ENCODE results near the gene YWHAB. TPM values are rescaled to one million over a fixed set of nuclear protein-coding genes. Genes with fewer than 3 reads are reported as not detected.
A peak's percentile ranks its signal among the peaks of the same experiment; 100 is the strongest.

The YWHAB gene
- polyA plus RNA-seq (2013, experiment 1 of 2): 156 TPM
- polyA plus RNA-seq (2013, experiment 2 of 2): 161 TPM

DNA sequence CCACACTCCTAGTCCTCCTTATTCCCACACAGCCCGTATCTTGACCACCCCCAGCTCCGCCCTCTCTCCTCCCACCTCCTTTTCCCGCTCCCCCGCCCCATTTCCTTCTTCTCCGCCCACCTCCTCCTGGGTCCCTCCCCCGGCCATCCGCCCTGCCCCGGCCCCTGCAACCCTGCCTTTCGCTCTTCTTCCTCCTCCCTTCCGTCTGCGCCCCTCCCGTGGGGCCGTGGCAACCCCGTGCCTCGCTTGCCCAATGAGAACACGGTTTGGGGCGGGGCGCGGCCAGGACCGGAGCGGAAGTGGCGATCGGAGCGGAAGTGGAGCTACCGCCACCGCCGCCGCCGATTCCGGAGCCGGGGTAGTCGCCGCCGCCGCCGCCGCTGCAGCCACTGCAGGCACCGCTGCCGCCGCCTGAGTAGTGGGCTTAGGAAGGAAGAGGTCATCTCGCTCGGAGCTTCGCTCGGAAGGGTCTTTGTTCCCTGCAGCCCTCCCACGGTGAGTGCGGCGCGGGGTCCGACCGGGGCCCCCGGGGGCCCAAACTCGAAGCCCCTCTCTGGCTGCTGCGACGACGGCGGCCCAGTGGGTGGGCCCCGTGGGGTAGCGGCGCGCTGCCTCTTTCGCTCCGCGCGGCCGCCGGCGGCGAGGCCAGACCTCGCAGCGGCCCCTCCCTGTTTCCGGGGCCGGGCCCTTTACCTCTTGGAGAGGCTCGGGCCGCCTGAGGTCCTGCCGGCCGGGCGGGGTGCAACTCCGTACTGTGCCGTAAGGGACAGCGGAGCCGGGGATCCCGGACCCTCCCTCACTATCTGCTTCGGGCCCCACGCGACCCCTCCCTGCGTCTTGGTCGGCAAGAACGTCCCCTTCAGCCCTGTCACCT lies at the start of gene YWHAB:
Gene YWHAB (plus strand): TSS at position 314 of the 874 bp plus-strand sequence. CDS start 15,829 bp downstream, outside the sequence.
- Histone ChIP-seq H2AK5ac (ENCODE audit: low read depth, low read length) (peak within 1 kb of the TSS; percentile 47), H2BK5ac (ENCODE audit: low read length) (peak within 1 kb of the TSS; percentile 45), H2BK12ac (ENCODE audit: low read length) (no peak within 1 kb of the TSS), H2BK15ac (ENCODE audit: low read length) (no peak within 1 kb of the TSS), H4K8ac (ENCODE audit: low read depth, low read length) (no peak within 1 kb of the TSS), H3K27ac (replicated peaks; ENCODE audit: low read length) (peak within 1 kb of the TSS; percentile 85), H3K36me3 (replicated peaks in 1 of 2; ENCODE audit: control insufficient read depth in 2 of 2, insufficient read depth in 2 of 2, low read length in 2 of 2) (peaks cover 0 to 28% of the 10 kb centered on the region in 2 donors), H3K9me3 (replicated peaks in 1 of 2; ENCODE audit: control insufficient read depth in 2 of 2, insufficient read depth in 1 of 2, low read depth in 1 of 2, low read length in 2 of 2) (peaks cover 0 to 2% of the 10 kb centered on the region in 2 donors), H2BK120ac (ENCODE audit: low read depth, low read length) (no peak within 1 kb of the TSS), H3K18ac (ENCODE audit: low read length) (peak within 1 kb of the TSS; percentile 98), H4K91ac (ENCODE audit: low read depth, low read length, poor library complexity) (no peak within 1 kb of the TSS), H3K4ac (ENCODE audit: low read length) (no peak within 1 kb of the TSS), H2AFZ (ENCODE audit: low read length) (peak within 1 kb of the TSS; percentile 93), H3K79me1 (ENCODE audit: low read depth, low read length) (peaks cover 7% of the 10 kb centered on the region), H3K4me2 (ENCODE audit: insufficient read depth, low read length, poor library complexity, severe bottlenecking) (peak within 1 kb of the TSS; percentile 75), H3K4me1 (ENCODE audit: control insufficient read depth in 2 of 2, insufficient read depth in 1 of 2, low read depth in 1 of 2, low read length in 2 of 2) (peaks cover 8 to 12% of the 10 kb centered on the region in 2 donors), H3K9ac (ENCODE audit: low read depth, low read length, poor library complexity) (peak within 1 kb of the TSS; percentile 96), H3K4me3 (ENCODE audit: low read length in 2 of 2) (peak within 1 kb of the TSS; percentile 78 to 98), H3K14ac (ENCODE audit: low read length) (peak within 1 kb of the TSS; percentile 96), H3K23ac (ENCODE audit: low read depth, low read length, poor library complexity) (peak within 1 kb of the TSS; percentile 99), H3K27me3 (ENCODE audit: control insufficient read depth in 3 of 3, insufficient read depth in 3 of 3, low read depth in 1 of 3, low read length in 3 of 3) (no peaks in the 10 kb centered on the region)
- DNase-seq (ENCODE audit: low spot score): peak; percentile 96
- no CpG with 5 or more reads among the region's 88 CpGs for WGBS, 2 donors (ENCODE audit: extremely low coverage in 2 of 2, insufficient read length in 2 of 2, insufficient replicate concordance in 1 of 2)

DNA sequence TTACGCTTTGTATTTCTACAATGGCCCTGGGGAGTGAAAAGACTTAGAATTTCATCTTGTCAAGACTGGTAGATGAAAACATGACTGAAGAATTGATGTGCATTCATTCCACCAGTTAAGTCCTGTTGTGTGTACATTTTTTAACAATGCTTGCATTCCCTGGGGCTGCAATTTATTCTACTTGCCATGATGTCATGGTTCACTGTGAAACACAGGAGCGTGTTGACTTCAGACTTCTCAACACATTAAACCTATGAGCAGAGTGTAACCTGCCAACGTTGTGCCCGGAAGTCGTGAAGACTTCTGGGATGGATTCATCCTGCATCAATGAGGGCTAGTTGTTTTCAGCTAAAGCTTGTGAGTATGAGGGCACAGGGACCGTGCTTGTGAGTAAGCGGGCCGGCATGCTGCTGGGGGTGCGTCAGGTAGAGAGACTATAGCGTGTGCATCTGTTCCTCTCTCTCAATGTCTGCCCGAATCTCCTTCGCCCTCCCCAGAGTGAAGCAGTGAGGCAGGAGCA lies 48.8 kb upstream of the YWHAB start:
- Histone ChIP-seq H3K4me2 (ENCODE audit: insufficient read depth, low read length, poor library complexity, severe bottlenecking) (no peak overlapping the region), H2BK15ac (ENCODE audit: low read length) (no peak overlapping the region), H3K4me1 (ENCODE audit: control insufficient read depth in 2 of 2, insufficient read depth in 1 of 2, low read depth in 1 of 2, low read length in 2 of 2) (peaks cover 2 to 5% of the 10 kb centered on the region in 2 donors), H2BK12ac (ENCODE audit: low read length) (no peak overlapping the region), H3K18ac (ENCODE audit: low read length) (no peak overlapping the region), H2BK5ac (ENCODE audit: low read length) (no peak overlapping the region), H3K23ac (ENCODE audit: low read depth, low read length, poor library complexity) (no peak overlapping the region), H3K27me3 (ENCODE audit: control insufficient read depth in 3 of 3, insufficient read depth in 3 of 3, low read depth in 1 of 3, low read length in 3 of 3) (peaks cover 0 to 28% (median 0%) of the 10 kb centered on the region in 3 experiments), H4K91ac (ENCODE audit: low read depth, low read length, poor library complexity) (no peak overlapping the region), H2AFZ (ENCODE audit: low read length) (no peak overlapping the region), H3K9me3 (replicated peaks in 1 of 2; ENCODE audit: control insufficient read depth in 2 of 2, insufficient read depth in 1 of 2, low read depth in 1 of 2, low read length in 2 of 2) (peaks cover 0 to 5% of the 10 kb centered on the region in 2 donors), H3K27ac (replicated peaks; ENCODE audit: low read length) (no peak overlapping the region), H2AK5ac (ENCODE audit: low read depth, low read length) (no peak overlapping the region), H3K14ac (ENCODE audit: low read length) (no peak overlapping the region), H3K36me3 (replicated peaks in 1 of 2; ENCODE audit: control insufficient read depth in 2 of 2, insufficient read depth in 2 of 2, low read length in 2 of 2) (no peaks in the 10 kb centered on the region), H3K4ac (ENCODE audit: low read length) (no peak overlapping the region), H3K9ac (ENCODE audit: low read depth, low read length, poor library complexity) (no peak overlapping the region), H3K4me3 (ENCODE audit: low read length in 2 of 2) (peak overlapping the region in 1 of 2 donors; percentile 5), H2BK120ac (ENCODE audit: low read depth, low read length) (no peak overlapping the region), H3K79me1 (ENCODE audit: low read depth, low read length) (no peaks in the 10 kb centered on the region), H4K8ac (ENCODE audit: low read depth, low read length) (no peak overlapping the region)
- DNase-seq (ENCODE audit: low spot score): no peak
- no CpG with 5 or more reads among the region's 12 CpGs for WGBS, 2 donors (ENCODE audit: extremely low coverage in 2 of 2, insufficient read length in 2 of 2, insufficient replicate concordance in 1 of 2)

DNA sequence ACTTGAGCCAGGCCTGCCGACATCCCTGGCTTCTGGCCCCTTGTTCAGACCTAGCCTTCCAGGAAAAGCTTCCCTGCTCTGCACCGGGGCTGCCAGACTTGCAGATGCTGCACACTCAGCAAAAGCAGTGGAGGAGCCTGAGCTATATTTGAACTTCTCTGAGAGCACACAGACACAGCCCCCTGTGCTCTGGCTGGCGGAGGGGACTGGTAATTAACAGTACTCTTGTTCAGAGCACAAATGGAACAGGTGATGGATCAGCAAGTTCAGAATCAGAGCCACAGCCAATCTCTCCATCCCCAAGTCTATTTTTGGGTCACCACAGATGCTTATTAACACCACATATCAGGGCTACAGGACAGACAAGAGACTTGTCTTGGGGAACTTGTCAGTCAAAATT lies 47.6 kb upstream of the YWHAB start:
- no peak overlapping the region for H3K23ac ChIP-seq (ENCODE audit: low read depth, low read length, poor library complexity)
- H3K9me3 ChIP-seq (replicated peaks in 1 of 2; ENCODE audit: control insufficient read depth in 2 of 2, insufficient read depth in 1 of 2, low read depth in 1 of 2, low read length in 2 of 2): peaks cover 0 to 4% of the 10 kb centered on the region in 2 donors
- H3K4me3 ChIP-seq (ENCODE audit: low read length in 2 of 2): no peak overlapping the region
- H3K4me2 ChIP-seq (ENCODE audit: insufficient read depth, low read length, poor library complexity, severe bottlenecking): no peak overlapping the region
- no peak overlapping the region for H3K27ac ChIP-seq (replicated peaks; ENCODE audit: low read length)
- peaks cover 0 to 28% (median 0%) of the 10 kb centered on the region in 3 experiments for H3K27me3 ChIP-seq (ENCODE audit: control insufficient read depth in 3 of 3, insufficient read depth in 3 of 3, low read depth in 1 of 3, low read length in 3 of 3)
- H2BK12ac ChIP-seq (ENCODE audit: low read length): no peak overlapping the region
- no peak overlapping the region for H3K14ac ChIP-seq (ENCODE audit: low read length)
- no peak overlapping the region for H2AK5ac ChIP-seq (ENCODE audit: low read depth, low read length)
- H3K18ac ChIP-seq (ENCODE audit: low read length): no peak overlapping the region
- no CpG with 5 or more reads among the region's 3 CpGs for WGBS, 2 donors (ENCODE audit: extremely low coverage in 2 of 2, insufficient read length in 2 of 2, insufficient replicate concordance in 1 of 2)
- no peak for DNase-seq (ENCODE audit: low spot score)
- no peak overlapping the region for H4K91ac ChIP-seq (ENCODE audit: low read depth, low read length, poor library complexity)
- peaks cover under 1% of the 10 kb centered on the region in 2 donors for H3K4me1 ChIP-seq (ENCODE audit: control insufficient read depth in 2 of 2, insufficient read depth in 1 of 2, low read depth in 1 of 2, low read length in 2 of 2)
- no peak overlapping the region for H2BK120ac ChIP-seq (ENCODE audit: low read depth, low read length)
- H2BK5ac ChIP-seq (ENCODE audit: low read length): no peak overlapping the region
- H3K79me1 ChIP-seq (ENCODE audit: low read depth, low read length): no peaks in the 10 kb centered on the region
- no peak overlapping the region for H4K8ac ChIP-seq (ENCODE audit: low read depth, low read length)
- no peak overlapping the region for H3K9ac ChIP-seq (ENCODE audit: low read depth, low read length, poor library complexity)
- H3K4ac ChIP-seq (ENCODE audit: low read length): no peak overlapping the region
- no peak overlapping the region for H2AFZ ChIP-seq (ENCODE audit: low read length)
- H3K36me3 ChIP-seq (replicated peaks in 1 of 2; ENCODE audit: control insufficient read depth in 2 of 2, insufficient read depth in 2 of 2, low read length in 2 of 2): no peaks in the 10 kb centered on the region
- no peak overlapping the region for H2BK15ac ChIP-seq (ENCODE audit: low read length)

DNA sequence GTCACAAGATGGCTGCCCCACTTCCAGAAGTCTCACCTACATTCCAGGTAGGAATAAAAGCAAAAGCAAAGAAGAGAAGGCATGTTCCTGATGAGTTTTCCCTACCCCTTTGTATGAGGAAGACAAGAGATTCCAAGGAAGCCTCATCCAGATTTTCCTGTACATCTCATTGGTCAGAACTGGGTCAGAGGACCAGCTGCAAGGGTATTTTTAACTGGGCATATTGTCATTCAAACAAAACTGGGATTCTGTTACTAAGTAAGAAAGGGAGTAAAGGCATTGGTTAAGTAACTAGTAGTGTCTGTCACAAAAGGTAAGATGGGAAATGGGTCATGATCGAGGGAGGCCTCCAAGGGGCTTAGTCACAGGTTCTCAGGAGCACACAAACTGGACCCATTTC lies 47.0 kb upstream of the YWHAB start:
- H2AK5ac ChIP-seq (ENCODE audit: low read depth, low read length): no peak overlapping the region
- H3K14ac ChIP-seq (ENCODE audit: low read length): no peak overlapping the region
- no peak overlapping the region for H2BK15ac ChIP-seq (ENCODE audit: low read length)
- no CpG with 5 or more reads among the region's 1 CpG for WGBS, 2 donors (ENCODE audit: extremely low coverage in 2 of 2, insufficient read length in 2 of 2, insufficient replicate concordance in 1 of 2)
- H3K4me3 ChIP-seq (ENCODE audit: low read length in 2 of 2): no peak overlapping the region
- no peaks in the 10 kb centered on the region for H3K79me1 ChIP-seq (ENCODE audit: low read depth, low read length)
- H3K23ac ChIP-seq (ENCODE audit: low read depth, low read length, poor library complexity): no peak overlapping the region
- H4K8ac ChIP-seq (ENCODE audit: low read depth, low read length): no peak overlapping the region
- no peak overlapping the region for H4K91ac ChIP-seq (ENCODE audit: low read depth, low read length, poor library complexity)
- H3K36me3 ChIP-seq (replicated peaks in 1 of 2; ENCODE audit: control insufficient read depth in 2 of 2, insufficient read depth in 2 of 2, low read length in 2 of 2): no peaks in the 10 kb centered on the region
- no peak overlapping the region for H3K9ac ChIP-seq (ENCODE audit: low read depth, low read length, poor library complexity)
- no peak overlapping the region for H3K27ac ChIP-seq (replicated peaks; ENCODE audit: low read length)
- no peak overlapping the region for H2BK120ac ChIP-seq (ENCODE audit: low read depth, low read length)
- no peak overlapping the region for H2BK5ac ChIP-seq (ENCODE audit: low read length)
- DNase-seq (ENCODE audit: low spot score): no peak
- H3K18ac ChIP-seq (ENCODE audit: low read length): no peak overlapping the region
- H3K4ac ChIP-seq (ENCODE audit: low read length): no peak overlapping the region
- H2BK12ac ChIP-seq (ENCODE audit: low read length): no peak overlapping the region
- no peak overlapping the region for H3K4me2 ChIP-seq (ENCODE audit: insufficient read depth, low read length, poor library complexity, severe bottlenecking)
- no peaks in the 10 kb centered on the region for H3K4me1 ChIP-seq (ENCODE audit: control insufficient read depth in 2 of 2, insufficient read depth in 1 of 2, low read depth in 1 of 2, low read length in 2 of 2)
- peaks cover 0 to 4% of the 10 kb centered on the region in 2 donors for H3K9me3 ChIP-seq (replicated peaks in 1 of 2; ENCODE audit: control insufficient read depth in 2 of 2, insufficient read depth in 1 of 2, low read depth in 1 of 2, low read length in 2 of 2)
- peaks cover 0 to 28% (median 0%) of the 10 kb centered on the region in 3 experiments for H3K27me3 ChIP-seq (ENCODE audit: control insufficient read depth in 3 of 3, insufficient read depth in 3 of 3, low read depth in 1 of 3, low read length in 3 of 3)
- H2AFZ ChIP-seq (ENCODE audit: low read length): no peak overlapping the region

Measured in neuronal stem cell (in vitro differentiated cells).